HG03439 (cell line): ENCODE measurements around the gene ZNF202.

Experiments used
- ATAC-seq: cut with Tn5 transposase; IDR thresholded peaks from one replicate; pipeline ENCODE4 v1.9.1; 2021; ENCODE audit warnings: mild to moderate bottlenecking, moderate library complexity; ENCODE audit not compliant: unreplicated experiment

The ZNF202 gene

DNA sequence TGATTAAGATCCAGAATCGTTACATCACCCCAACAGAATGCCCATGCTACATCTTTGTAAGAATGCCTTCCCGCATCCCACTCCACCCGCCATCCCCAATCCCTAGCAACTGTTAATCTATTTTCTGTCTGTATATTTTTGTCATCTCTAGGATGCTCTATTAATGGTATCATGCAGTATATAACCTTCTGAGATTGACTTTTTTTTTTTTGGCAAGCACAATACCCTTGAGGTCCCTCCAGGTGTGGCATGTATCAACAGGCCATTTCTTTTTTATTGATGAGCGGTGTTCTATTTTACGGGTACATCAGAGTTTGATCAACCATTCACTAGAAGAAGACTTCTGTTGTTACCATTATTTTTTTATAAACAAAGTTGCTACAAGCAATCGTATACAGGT is 56.9 kb downstream of the ZNF202 start:
- ATAC-seq = no peak

DNA sequence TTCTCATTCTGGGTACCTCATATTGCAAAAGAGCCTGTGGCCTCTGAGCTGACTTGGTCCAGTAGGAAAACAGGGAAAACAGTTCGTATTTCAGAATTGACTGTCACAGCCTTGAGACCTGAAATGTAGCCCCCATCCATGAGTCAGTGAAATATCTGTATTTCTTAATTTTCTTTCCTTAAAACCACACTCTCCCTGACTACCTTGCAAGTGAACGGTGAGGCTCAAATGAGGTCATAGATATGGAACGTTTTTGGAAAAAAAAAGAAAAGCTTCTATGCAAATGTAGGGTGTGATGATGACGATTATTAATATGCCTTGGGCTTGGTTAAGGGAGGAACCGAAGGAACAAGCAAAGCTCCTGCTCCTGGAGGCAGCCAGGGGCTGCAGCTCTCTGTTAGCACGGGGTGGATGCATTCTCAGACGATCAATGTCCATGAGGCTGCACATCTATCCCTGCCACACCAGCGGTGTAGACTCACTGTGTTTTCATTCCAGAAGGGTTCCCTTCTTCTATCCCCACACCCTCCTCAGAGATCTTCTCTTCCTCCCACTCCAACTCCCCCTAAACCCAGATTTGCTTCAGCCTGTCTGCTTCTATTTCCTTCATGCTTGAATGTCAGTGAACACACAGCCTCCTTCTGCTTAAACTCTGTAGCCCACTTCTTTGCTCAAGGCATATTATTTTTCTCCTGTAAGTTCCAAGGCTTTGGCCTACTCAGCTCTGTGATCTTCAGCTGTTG is 57.9 kb downstream of the ZNF202 start:
- ATAC-seq = no peak

DNA sequence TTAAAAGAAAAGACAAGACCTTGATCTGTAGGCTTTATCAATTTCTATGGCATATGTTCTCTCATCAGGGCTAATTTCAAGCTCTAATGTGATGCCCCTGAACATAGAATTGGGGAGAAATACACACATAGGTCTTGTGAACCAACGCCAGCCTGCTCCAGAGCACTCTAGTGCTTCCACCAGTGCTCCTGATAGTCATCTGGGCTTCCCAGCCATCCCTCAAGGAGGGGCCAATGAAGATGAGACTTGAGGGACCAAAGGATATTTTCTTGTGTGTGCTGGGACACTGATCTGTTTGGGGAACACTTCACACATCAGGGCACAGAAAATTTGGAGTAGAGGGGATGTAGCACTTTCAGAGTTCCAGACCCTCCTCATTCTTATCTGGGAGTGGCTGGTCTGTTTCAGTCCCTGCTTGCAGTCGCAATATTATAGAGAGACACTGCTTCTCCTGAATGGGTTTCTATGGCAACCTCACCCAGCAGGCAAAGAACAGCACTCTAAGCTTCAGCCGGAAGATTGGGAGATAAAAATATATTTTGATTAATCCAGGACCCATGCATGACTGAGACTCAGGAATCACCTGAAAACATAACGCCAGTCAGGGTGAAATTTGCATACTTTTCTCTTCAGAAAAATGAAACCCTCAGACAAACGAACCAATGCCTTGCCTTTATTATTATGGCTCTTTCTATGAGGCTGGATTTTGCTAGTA is 58.6 kb downstream of the ZNF202 start:
- ATAC-seq = no peak

DNA sequence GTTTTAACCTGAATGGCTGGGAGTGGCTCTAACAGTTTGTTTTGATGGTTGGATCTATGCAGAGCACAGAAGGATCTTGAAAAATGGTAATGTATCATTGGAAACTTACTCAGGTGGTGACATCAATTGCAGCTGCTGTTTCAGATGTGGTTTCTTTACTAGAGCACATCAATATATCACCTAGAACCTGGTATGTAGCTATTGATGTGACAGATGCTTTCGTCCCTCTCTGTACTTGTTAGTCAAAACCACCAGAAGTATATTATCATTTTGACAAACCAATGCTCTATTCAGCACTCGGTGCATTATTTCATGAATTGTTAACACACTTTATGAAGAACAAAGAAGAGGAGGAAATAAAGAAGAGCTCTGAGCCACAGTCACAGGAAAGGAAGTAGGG is 60.4 kb downstream of the ZNF202 start:
- ATAC-seq = no peak

DNA sequence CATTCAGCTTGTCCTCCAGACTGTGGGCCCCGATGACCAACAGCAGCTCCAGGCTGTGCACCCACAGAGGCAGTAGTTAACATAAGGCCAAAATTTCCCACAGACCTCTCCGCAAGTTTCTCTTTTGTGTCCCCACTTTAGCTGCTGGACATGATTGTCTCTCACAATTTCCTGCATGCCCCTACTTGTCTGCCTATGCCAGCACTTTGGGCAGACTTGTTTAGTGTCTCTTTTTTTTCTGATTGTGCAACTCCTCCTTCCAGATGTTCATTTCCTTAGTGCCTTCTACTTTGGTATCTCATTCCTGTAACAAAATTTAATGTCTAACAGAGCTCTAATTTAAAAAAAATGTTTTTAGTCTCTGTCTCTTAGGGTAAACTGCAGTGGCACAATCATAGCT is 63.2 kb downstream of the ZNF202 start:
- no peak for ATAC-seq

DNA sequence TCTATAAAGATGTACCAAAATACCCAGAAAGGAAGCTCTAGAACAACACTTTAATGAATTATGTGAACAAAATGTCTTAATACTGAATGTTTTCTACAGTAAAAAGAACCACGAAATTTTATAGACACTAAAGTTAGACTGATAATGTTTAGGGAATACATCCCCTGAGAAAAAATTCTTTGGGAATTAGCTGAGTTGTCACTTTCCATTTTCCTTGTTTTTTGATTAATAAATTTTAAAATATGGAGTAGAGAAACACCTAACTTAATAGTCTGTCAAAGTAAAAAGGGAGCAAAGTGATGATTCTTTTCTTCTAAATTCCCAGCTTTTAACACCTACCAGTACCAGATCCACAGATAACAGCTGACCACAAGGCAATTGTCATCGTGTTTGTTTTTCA is 64.0 kb downstream of the ZNF202 start:
- no peak for ATAC-seq

DNA sequence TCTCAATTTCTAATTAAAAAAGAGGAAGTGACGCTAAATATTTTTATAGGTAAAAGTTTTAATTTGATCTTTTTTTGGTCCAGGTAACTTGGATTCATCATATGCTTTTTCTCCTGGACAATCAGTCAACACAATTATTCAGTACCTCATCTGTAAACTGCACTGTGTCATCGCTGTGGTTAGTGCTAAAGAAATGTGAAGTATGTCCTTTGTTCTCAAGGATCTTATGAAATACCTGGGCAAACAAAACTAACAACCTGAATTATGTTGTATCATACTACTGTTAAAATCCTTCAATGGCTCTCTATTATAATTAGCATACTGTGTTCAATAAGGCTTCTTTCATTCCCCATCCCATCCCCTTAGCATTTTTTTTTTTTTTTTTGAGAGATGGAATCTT is 67.2 kb downstream of the ZNF202 start:
- ATAC-seq = no peak
